Activated B cell treated with CpG ODN at 0.5 μM for 24 hours (primary cell): Measurements from ENCODE around the gene NXN. TPM values are rescaled to one million over a fixed set of nuclear protein-coding genes. Genes with fewer than 3 reads are reported as not detected.
"Not testable (repeated sequence)": the region's sequence is repeated elsewhere in the genome, so short reads cannot be mapped to it uniquely, and the experiment has no call there.

Source experiments
- ATAC-seq: fragments of 200-7000 bp; cut with Tn5 transposase; one replicate; pipeline ENCODE4 v1.10.0; 2021; ENCODE audit warnings: low read depth, mild to moderate bottlenecking, moderate library complexity
- CTCF ChIA-PET: fragments of 350-600 bp; sonication (Branson Sonifier 250); formaldehyde crosslinking; loops from one replicate; lab custom pipeline; 2021; ENCODE audit warnings: antibody characterized with exemption; lab: Charles Lee
- POLR2A ChIA-PET: fragments of 350-600 bp; sonication (Branson Sonifier 250); formaldehyde crosslinking; loops from one replicate; lab custom pipeline; 2021; ENCODE audit warnings: antibody characterized with exemption; lab: Charles Lee
- DNase-seq: peaks from one replicate; pipeline ENCODE4 v3.0.0; 2022
- H3K27ac Mint-ChIP-seq: one replicate; pipeline ENCODE4 v1.8.0; 2020; ENCODE audit warnings: mixed read lengths
- H3K27me3 Mint-ChIP-seq: one replicate; pipeline ENCODE4 v1.8.0; 2021; ENCODE audit warnings: mixed read lengths
- H3K36me3 Mint-ChIP-seq: one replicate; pipeline ENCODE4 v1.8.0; 2021; ENCODE audit warnings: low read depth, mixed read lengths
- H3K4me1 Mint-ChIP-seq: one replicate; pipeline ENCODE4 v1.8.0; 2021; ENCODE audit warnings: mixed read lengths
- H3K4me3 Mint-ChIP-seq: one replicate; pipeline ENCODE4 v1.8.0; 2020; ENCODE audit warnings: mild to moderate bottlenecking, mixed read lengths
- H3K9me3 Mint-ChIP-seq: one replicate; pipeline ENCODE4 v1.8.0; 2020; ENCODE audit warnings: mixed read lengths
- intact Hi-C: fragments of 100-400 bp; cut with micrococcal nuclease; formaldehyde crosslinking; loops from one replicate; pipeline ENCODE4 v1.15.1; 2024
- total RNA-seq: library from RNA; stranded (reverse); gene quantifications from 2 replicates; pipeline ENCODE4 v1.2.3, GENCODE V29; 2022
- TF ChIP-seq, protein P1 (sequence below): fragments of 200-600 bp; IDR thresholded peaks from one replicate; pipeline ENCODE4 v1.8.0; 2022; ENCODE audit warnings: antibody characterized with exemption, mild to moderate bottlenecking

Gene NXN
- total RNA-seq, 1 donor from 2014 or later = 0.22 TPM

GRCh38 chr17:846901-847843 is 132.4 kb downstream of the NXN start:
- intact Hi-C loops = no loop called here
- ChIA-PET POLR2A (no interaction called here), CTCF (interaction anchor here (0.6 kb wide), 1 partner anchor 435 kb away, joined by 5 read pairs; no protein-coding TSS in a partner anchor)
- no peaks in the 10 kb centered on the region for H3K36me3 Mint-ChIP-seq
- ATAC-seq (no peak), DNase-seq (no peak)
- H3K27ac Mint-ChIP-seq = no peak overlapping the region
- H3K27me3 Mint-ChIP-seq = peaks cover 39% of the 10 kb centered on the region
- H3K4me3 Mint-ChIP-seq = no peak overlapping the region
- H3K9me3 Mint-ChIP-seq = no peaks in the 10 kb centered on the region
- H3K4me1 Mint-ChIP-seq = peaks cover 7% of the 10 kb centered on the region
- TF ChIP-seq, protein P1, sequence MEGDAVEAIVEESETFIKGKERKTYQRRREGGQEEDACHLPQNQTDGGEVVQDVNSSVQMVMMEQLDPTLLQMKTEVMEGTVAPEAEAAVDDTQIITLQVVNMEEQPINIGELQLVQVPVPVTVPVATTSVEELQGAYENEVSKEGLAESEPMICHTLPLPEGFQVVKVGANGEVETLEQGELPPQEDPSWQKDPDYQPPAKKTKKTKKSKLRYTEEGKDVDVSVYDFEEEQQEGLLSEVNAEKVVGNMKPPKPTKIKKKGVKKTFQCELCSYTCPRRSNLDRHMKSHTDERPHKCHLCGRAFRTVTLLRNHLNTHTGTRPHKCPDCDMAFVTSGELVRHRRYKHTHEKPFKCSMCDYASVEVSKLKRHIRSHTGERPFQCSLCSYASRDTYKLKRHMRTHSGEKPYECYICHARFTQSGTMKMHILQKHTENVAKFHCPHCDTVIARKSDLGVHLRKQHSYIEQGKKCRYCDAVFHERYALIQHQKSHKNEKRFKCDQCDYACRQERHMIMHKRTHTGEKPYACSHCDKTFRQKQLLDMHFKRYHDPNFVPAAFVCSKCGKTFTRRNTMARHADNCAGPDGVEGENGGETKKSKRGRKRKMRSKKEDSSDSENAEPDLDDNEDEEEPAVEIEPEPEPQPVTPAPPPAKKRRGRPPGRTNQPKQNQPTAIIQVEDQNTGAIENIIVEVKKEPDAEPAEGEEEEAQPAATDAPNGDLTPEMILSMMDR = no peak

DNA sequence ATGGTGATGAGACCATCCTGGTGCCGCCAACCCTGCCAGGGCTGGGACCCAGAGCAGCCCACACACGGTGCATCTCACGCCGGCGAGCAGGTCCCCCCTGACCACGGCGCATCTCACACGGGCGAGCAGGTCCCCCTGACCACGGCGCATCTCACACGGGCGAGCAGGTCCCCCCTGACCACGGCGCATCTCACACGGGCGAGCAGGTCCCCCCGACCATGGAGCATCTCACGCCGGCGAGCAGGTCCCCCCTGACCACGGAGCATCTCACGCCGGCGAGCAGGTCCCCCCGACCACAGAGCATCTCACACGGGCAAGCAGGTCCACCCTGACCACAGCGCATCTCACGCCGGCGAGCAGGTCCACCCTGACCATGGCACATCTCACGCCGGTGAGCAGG is 138.3 kb downstream of the NXN start:
- no peaks in the 10 kb centered on the region for H3K4me1 Mint-ChIP-seq
- TF ChIP-seq, protein P1 = no peak
- H3K36me3 Mint-ChIP-seq = no peaks in the 10 kb centered on the region
- intact Hi-C loops = no loop called here
- no peak overlapping the region for H3K27ac Mint-ChIP-seq
- ATAC-seq (no peak), DNase-seq (no peak)
- no peaks in the 10 kb centered on the region for H3K9me3 Mint-ChIP-seq
- no peak overlapping the region for H3K4me3 Mint-ChIP-seq
- ChIA-PET POLR2A (no interaction called here), CTCF (no interaction called here)
- H3K27me3 Mint-ChIP-seq = peaks cover 20% of the 10 kb centered on the region

DNA sequence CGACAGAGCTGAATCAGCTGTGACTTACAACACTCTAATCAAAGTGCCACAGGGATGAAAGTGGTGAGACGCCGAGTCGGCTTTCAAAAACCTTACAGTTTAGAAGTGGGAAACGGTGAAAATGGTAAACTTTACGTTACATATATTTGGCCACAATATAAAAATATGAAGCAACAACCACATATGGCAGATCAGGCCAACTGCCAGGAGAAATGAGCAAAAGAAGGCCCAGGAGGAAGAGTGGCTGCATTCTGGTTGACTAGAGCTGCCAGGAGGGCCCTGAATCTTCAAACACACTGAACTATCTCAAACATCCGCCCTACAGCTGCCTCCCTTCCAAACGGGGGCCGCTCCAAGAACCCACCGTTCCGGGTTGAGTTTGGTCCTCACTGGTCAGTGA is 141.1 kb downstream of the NXN start:
- H3K4me3 Mint-ChIP-seq = no peak overlapping the region
- POLR2A ChIA-PET = no interaction called here
- CTCF ChIA-PET = no interaction called here
- H3K4me1 Mint-ChIP-seq = no peaks in the 10 kb centered on the region
- H3K27me3 Mint-ChIP-seq = peaks cover 5% of the 10 kb centered on the region
- ATAC-seq (no peak), DNase-seq (no peak)
- TF ChIP-seq, protein P1 = no peak
- no peak overlapping the region for H3K27ac Mint-ChIP-seq
- H3K9me3 Mint-ChIP-seq = no peaks in the 10 kb centered on the region
- H3K36me3 Mint-ChIP-seq = no peaks in the 10 kb centered on the region
- intact Hi-C loops = no loop called here

- intact Hi-C loops = no loop called here
- POLR2A ChIA-PET = no interaction called here
- Mint-ChIP-seq H3K27ac (no peak overlapping the region), H3K36me3 (no peaks in the 10 kb centered on the region), H3K9me3 (no peaks in the 10 kb centered on the region), H3K4me3 (no peak overlapping the region), H3K4me1 (no peaks in the 10 kb centered on the region), H3K27me3 (no peaks in the 10 kb centered on the region)
- DNase-seq (no peak), ATAC-seq (no peak)
- CTCF ChIA-PET = no interaction called here
- TF ChIP-seq, protein P1 = no peak
These were observed 143.4 kb downstream of the NXN start for GRCh38 chr17:836151-836550.

- H3K4me1 Mint-ChIP-seq, H3K27ac Mint-ChIP-seq, H3K36me3 Mint-ChIP-seq, POLR2A ChIA-PET, H3K27me3 Mint-ChIP-seq, CTCF ChIA-PET, DNase-seq, ATAC-seq, H3K4me3 Mint-ChIP-seq, intact Hi-C loops, H3K9me3 Mint-ChIP-seq: not testable (repeated sequence)
These were observed 143.9 kb downstream of the NXN start for GRCh38 chr17:835721-836120.
